CMK (cell line): ENCODE results near the gene ECM1.

Experiments used
- DNase-seq: peaks from one replicate; pipeline ENCODE4 v3.0.0-alpha.2; 2010; ENCODE audit warnings: low read depth

ECM1 gene

GRCh38 chr1:150558761-150559655 lies 51.1 kb downstream of the ECM1 start:
- peak; percentile 55 for DNase-seq

DNA sequence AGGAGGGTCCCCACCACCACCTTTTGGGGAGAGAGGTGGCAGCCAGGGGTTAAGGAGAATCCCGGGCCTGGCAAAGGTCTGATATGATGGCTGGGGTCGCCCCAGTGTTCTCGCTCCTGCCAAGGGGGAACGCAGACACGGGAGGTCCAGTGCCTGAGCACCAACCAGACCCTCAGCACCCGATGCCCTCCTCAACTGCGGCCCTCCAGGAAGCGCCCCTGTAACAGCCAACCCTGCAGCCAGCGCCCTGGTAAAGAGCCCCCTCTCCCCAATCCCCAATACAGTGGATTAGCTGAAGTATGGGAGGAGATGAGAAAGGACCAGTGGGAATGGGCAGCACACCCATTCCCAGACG lies 51.7 kb downstream of the ECM1 start:
- no peak for DNase-seq

GRCh38 chr1:150560011-150560438 lies 52.1 kb downstream of the ECM1 start:
- no peak for DNase-seq

GRCh38 chr1:150560576-150561253 lies 52.8 kb downstream of the ECM1 start:
- DNase-seq: no peak

- peak; percentile 88 for DNase-seq
These were observed 53.5 kb downstream of the ECM1 start for GRCh38 chr1:150561254-150561973.

DNA sequence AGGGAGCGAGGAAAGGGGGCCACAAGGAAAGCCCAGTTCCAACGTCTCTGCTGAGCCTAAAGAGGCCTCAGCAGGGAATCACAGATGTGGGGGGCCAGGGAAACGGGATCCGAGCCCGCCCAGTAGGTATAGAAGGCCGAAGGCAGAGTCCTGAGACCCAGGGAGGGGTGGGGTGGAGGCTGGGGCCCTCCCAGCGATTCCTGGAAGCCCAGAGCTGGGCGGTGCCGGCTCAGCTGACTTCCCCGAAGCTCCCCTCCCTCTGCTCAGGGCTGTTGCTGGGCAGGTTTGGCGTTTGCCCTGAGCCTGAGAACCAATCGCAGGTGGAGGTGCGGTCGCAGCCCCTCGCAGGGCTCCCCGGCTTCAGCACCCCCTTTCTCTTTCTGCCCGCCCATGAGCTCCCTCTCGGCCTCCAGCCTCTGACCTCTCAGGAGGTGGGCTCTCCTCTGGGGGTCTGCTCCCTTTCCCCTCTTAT lies 54.1 kb downstream of the ECM1 start:
- DNase-seq: peak; percentile 65

DNA sequence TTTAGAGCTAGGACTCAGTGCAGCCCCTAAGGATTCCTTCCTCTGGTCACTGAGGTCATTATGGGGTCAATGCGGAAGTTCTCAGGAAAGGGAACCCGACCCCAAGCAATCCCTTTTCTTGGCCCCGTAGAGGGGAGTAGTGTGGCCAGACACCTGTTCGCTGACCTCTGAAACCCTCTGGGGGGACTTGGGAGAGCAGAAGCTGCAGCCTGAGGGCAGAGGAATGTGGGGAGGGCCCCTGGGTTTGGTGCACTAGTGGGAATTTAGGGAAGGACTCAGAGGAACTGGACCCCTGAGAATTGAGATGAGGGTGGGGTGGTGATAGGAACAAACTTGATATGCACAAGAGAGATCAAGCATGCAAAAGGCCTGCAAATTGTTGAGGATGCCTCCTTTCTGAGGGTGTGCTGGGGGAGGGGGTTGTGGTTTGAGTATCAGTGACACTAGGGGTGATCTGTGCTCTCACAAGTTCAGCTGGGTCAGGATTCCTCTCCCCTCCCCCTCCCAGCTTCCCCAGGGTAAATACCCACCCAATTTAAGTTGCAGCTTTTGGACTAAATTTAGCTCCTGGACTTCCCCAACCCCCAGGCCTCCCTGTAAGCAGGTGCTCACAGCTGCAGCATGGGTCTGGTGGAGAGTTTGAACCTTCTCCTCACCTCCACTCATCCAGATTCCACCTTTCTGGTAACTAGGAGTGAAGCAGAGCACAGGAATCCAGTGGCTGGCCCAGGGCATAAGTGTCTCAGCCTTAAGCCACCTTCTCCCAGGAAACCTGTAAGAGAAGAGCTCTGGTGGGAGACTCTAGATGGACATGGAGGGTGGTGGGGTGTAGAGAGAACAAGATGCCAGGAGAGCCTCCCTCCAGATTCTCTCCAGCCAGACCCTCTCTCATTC lies 54.8 kb downstream of the ECM1 start:
- DNase-seq: no peak
